ENCODE data around the gene TNFAIP6.

The TNFAIP6 gene

GRCh38 chr2:151347294-151347693 lies 10.1 kb upstream of the TNFAIP6 start:
- no peak for TF ChIP-seq ZNF274 (IDR thresholded peaks at IDR 0.05; ENCODE audit: low read depth, low read length)
- no peak overlapping the region for H3K4me3 ChIP-seq (ENCODE audit: low read length)

- no peak for TF ChIP-seq ZNF274 (IDR thresholded peaks at IDR 0.05; ENCODE audit: low read depth, low read length)
- H3K4me3 ChIP-seq (ENCODE audit: low read length), result no peak overlapping the region
These were observed 9.5 kb upstream of the TNFAIP6 start for GRCh38 chr2:151347906-151348305.

DNA sequence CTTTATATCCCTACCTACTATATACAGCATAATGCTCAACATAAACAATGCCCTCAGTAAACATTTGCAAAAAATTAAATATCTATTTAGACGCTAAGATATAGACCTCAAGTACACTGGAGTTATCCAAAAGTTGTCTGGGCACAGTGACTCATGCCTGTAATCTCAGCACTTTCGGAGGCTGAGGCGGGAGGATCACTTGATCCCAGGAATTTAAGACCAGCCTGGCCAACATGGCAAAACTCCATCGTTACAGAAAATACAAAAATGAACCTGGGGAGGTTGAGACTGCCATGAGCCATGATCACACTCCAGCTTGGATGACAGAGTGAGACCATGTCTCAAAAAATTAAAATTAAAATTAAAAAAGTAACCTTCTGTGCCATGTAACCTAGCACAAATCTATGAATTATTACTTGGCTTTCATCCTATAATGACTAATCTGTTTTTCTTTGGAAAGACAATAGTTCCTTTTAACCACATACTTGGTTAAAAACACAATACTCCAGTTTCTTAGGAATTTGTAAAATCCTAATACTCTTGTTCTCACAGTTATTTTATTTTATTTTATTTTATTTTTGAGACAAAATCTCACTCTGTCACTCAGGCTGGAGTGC lies 6.7 kb upstream of the TNFAIP6 start:
- no peak for TF ChIP-seq ZNF274 (IDR thresholded peaks at IDR 0.05; ENCODE audit: low read depth, low read length)

GRCh38 chr2:151353995-151354394 lies 3.4 kb upstream of the TNFAIP6 start:
- TF ChIP-seq ZNF274 (IDR thresholded peaks at IDR 0.05; ENCODE audit: low read depth, low read length), result no peak
- H3K4me3 ChIP-seq (ENCODE audit: low read length), result no peak overlapping the region

More for the DNA sequence above, 6.7 kb upstream of the TNFAIP6 start:
- H3K4me3 ChIP-seq (ENCODE audit: low read length), result no peak overlapping the region

- TF ChIP-seq ZNF274 (IDR thresholded peaks at IDR 0.05; ENCODE audit: low read depth, low read length), result no peak
- H3K4me3 ChIP-seq (ENCODE audit: low read length), result no peak overlapping the region
These were observed 2.6 kb upstream of the TNFAIP6 start for GRCh38 chr2:151354807-151355206.

- TF ChIP-seq ZNF274 (IDR thresholded peaks at IDR 0.05; ENCODE audit: low read depth, low read length), result no peak
- no peak overlapping the region for H3K4me3 ChIP-seq (ENCODE audit: low read length)
These were observed 976 bp downstream of the TNFAIP6 start for GRCh38 chr2:151358166-151358970.

DNA sequence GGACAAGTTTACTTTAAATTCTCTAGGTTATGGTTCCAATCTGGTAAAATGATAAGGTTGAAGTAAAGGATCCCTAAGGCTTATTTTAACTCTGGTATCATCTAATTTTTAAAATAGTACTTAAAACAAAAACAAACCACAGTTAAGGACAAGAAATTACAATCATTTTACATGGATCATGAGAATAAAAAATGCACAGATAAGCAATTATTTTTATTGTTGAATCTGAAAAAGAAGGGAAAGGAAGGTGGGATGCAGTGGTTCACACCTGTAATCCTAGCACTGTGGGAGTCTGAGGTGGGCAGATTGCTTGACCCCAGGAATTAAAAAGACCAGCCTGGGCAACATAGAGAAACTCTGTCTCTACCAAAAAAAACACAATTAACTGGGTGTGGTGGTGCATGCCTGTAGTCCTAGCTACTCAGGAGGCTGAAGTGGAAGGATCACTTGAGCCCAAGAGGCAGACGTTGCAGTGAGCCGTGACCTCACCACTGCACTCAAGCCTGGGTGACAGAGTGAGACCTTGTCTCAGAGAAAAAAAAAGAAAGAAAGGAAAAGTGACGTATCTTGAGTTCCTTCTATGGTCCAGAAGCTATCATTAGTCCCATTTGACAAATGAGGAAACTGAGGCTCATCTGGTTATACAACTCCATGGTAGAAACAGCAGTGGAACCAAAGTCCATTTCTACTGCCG lies 2.5 kb downstream of the TNFAIP6 start:
- no peak overlapping the region for H3K4me3 ChIP-seq (ENCODE audit: low read length)
- TF ChIP-seq ZNF274 (IDR thresholded peaks at IDR 0.05; ENCODE audit: low read depth, low read length), result no peak

DNA sequence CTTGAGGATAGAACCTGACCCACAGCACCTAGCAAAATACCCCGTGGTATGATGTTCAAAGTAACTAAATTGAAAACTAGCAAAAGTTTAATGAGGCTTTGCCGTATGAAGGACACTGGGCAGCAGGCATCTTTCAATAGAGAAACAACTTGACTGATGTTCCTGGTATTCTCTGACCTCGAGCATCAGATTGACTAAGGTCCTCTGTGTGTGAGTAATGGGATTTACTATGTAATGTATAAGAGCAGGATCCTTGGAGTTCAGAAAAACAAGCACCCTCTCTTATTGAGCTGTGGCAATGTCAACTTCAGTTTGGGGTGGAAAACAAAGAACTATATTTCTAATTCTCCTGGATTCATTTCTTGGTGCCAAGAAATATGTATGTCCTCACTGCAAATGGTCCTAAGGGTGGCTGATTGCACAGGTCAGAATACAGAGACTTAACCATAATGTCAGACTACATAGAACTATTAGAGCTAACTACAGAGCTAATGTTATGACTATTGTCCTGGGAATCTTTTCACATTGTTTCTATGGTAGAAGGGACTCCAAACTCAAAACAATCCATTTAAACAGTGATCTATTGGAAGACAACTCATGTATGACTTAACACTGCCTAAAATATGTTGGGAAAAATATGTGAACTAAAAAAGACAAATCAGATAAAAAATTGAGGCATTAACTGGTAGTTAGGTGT lies 4.4 kb downstream of the TNFAIP6 start:
- TF ChIP-seq ZNF274 (IDR thresholded peaks at IDR 0.05; ENCODE audit: low read depth, low read length), result no peak

GRCh38 chr2:151363709-151364108 lies 6.3 kb downstream of the TNFAIP6 start:
- TF ChIP-seq ZNF274 (IDR thresholded peaks at IDR 0.05; ENCODE audit: low read depth, low read length), result no peak
- no peak overlapping the region; the same call in 1 of the 2 replicates for H3K4me3 ChIP-seq (ENCODE audit: low read length)

More for the DNA sequence above, 4.4 kb downstream of the TNFAIP6 start:
- H3K4me3 ChIP-seq (ENCODE audit: low read length), result no peak overlapping the region

DNA sequence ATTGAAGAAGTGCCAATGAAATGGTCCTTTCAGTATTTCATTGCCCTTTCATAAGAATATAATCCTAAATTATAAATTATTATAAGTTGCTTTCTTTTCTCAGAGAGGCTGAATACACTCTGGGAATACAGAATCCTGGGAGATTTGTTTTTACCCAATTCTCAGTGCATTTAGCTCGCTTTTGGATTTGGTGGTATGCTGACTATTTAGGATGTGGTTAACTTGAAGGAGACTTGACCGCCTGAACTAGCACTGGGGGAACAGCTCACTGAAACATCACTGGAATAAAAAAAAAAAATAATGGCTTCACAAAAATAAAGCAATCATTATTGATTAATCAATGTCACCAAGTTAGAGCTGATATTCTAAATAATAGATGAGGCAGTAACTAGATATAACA lies 10.2 kb downstream of the TNFAIP6 start:
- no peak overlapping the region for H3K4me3 ChIP-seq (ENCODE audit: low read length)
- no peak for TF ChIP-seq ZNF274 (IDR thresholded peaks at IDR 0.05; ENCODE audit: low read depth, low read length)

DNA sequence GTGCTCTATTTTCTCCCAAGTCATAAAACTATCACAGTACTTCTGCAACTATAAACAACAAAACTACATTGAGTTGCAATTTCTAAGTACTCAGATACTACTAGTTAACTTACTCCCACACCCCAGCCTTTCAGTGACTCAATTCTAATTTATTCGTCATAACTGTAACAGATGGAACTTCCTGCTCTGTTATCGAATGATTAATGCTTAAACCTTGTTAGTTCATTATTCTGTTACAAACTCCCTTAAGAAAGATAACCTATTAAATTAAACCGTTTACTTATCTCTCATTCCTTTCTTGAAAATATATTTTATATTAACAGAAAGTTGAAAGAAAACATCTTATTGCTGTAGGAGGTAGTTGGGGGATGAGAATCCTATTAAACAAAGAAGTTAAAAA lies 17.0 kb downstream of the TNFAIP6 start:
- no peak for TF ChIP-seq ZNF274 (IDR thresholded peaks at IDR 0.05; ENCODE audit: low read depth, low read length)
- H3K4me3 ChIP-seq (ENCODE audit: low read length), result no peak overlapping the region

GRCh38 chr2:151379169-151379568 lies 21.8 kb downstream of the TNFAIP6 start:
- no peak for TF ChIP-seq ZNF274 (IDR thresholded peaks at IDR 0.05; ENCODE audit: low read depth, low read length)
- H3K4me3 ChIP-seq (ENCODE audit: low read length), result no peak overlapping the region

DNA sequence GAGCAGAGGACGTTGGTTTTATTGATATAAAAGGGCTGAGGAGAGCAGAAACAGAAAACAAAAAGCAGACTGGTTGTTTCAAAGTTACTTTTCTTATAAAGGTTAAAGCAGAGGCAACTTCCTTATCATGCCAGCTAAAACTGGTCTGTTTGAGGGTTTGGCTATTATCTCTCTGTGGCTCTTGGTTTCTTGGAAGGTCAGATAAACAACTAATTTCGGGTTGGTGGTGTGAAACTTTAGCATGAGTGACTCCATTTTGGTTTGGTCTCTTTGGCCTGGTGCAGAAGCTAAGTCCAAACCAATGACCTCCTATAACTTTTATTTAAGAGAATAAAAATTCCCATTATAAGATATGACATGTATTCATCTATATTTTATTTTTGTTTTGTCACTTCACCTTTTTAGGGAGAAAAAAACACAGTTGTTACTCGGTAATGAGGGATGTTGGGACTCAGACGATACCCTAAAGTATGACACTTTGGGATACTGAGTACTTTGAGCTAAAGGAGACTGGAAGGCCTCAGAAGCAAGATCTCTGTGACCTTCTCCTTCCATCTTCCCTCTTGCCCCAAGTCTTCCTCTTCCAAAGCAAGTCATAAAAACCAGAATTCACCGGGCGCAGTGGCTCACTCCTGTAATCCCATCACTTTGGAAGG lies 23.3 kb downstream of the TNFAIP6 start:
- no peak for TF ChIP-seq ZNF274 (IDR thresholded peaks at IDR 0.05; ENCODE audit: low read depth, low read length)
- no peak overlapping the region for H3K4me3 ChIP-seq (ENCODE audit: low read length)

- H3K4me3 ChIP-seq (ENCODE audit: low read length), result no peak overlapping the region
- no peak for TF ChIP-seq ZNF274 (IDR thresholded peaks at IDR 0.05; ENCODE audit: low read depth, low read length)
These were observed 23.9 kb downstream of the TNFAIP6 start for GRCh38 chr2:151381266-151381665.
